ENCODE results near the gene DNAJA2.
A peak's percentile ranks its signal among the peaks of the same experiment; 100 is the strongest.
"Not testable (repeated sequence)": the region's sequence is repeated elsewhere in the genome, so short reads cannot be mapped to it uniquely, and the experiment has no call there.

DNAJA2 gene

DNA sequence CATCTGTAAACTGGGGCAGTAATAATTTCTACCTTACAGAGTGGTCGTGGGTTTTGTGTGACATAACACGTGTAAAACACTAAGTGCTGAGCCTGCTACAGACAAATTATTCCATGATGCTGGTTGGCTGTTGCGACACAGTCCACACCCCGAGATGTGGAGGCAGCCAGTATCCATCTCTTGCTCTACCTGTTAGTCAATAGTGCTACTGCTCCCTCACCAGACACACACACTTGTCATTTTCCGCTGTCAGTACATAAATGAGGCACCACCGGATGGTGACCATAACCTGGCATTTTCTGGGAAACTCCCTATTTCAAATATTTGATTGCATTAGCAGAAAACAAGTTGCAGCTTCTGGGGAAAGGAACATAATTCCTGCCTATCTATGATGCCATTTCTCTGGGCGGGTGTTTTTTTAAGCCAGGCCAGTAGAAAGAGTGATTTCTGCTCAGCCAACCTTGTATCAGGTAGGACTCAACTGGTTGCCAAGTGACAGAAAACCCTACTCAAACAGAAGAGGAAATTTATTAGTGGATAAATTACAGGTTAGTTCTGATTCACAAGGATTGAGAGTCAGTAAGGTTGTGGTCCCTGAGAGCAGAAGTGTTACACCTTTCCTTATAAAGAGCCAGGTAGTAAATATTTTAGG, 24.1 kb downstream of the DNAJA2 start:
- no peak overlapping the region for H3K4me2 ChIP-seq (ENCODE audit: low read length)

DNA sequence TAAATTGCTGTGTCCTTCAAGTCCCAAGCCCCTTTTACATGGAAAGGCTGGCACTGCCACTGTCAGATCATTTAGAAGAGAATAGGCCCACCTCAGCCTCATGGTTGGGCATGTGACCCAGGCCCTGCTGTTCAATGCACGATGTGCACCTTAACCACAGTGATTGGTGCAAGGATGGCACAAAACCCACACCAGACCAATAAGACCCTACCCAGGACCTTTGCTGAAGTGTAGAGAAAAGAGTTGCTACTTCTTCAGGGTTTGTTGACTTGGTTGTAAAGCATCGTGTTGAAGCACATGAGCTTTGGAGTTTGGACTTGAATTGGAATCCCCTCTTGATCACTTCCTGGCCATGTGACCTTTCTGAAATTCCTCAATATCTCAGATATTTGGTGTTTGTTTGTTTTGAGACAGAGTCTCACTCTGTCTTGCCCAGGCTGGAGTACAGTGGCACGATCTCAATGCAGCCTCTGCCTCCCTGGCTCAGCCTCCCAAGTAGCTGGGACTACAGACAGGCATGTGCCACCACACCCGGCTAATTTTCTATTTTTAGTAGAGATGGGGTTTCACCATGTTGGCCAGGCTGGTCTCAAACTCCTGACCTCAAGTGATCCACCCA, 24.8 kb downstream of the DNAJA2 start:
- Histone ChIP-seq H3F3A (ENCODE audit: insufficient read depth, low read length) (no peaks in the 10 kb centered on the region), H3K4me3 (ENCODE audit: low read depth, low read length, poor library complexity, severe bottlenecking) (no peak overlapping the region), H4K20me1 (ENCODE audit: insufficient read depth, low read length) (no peaks in the 10 kb centered on the region)

More for the DNA sequence above, 24.1 kb downstream of the DNAJA2 start:
- Histone ChIP-seq H3F3A (ENCODE audit: insufficient read depth, low read length) (no peaks in the 10 kb centered on the region), H3K9ac (ENCODE audit: low read length) (no peak overlapping the region), H2AFZ (ENCODE audit: low read length) (no peak overlapping the region), H3K36me3 (ENCODE audit: insufficient read depth, low read length) (peaks cover 3% of the 10 kb centered on the region; the same call in 1 of the 2 replicates), H4K20me1 (ENCODE audit: insufficient read depth, low read length) (no peaks in the 10 kb centered on the region), H3K79me2 (ENCODE audit: insufficient read depth, low read length) (no peaks in the 10 kb centered on the region), H3K9me3 (ENCODE audit: low read length) (no peaks in the 10 kb centered on the region), H3K4me1 (ENCODE audit: insufficient read depth, low read length, severe bottlenecking) (no peaks in the 10 kb centered on the region), H3K9me2 (ENCODE audit: low read depth, low read length) (no peaks in the 10 kb centered on the region), H3K27me3 (ENCODE audit: insufficient read depth, low read length) (no peaks in the 10 kb centered on the region), H3K4me3 (ENCODE audit: low read depth, low read length, poor library complexity, severe bottlenecking) (no peak overlapping the region), H3K27ac (ENCODE audit: low read depth, low read length, poor library complexity, severe bottlenecking) (no peak overlapping the region)
- TF ChIP-seq, protein P1, sequence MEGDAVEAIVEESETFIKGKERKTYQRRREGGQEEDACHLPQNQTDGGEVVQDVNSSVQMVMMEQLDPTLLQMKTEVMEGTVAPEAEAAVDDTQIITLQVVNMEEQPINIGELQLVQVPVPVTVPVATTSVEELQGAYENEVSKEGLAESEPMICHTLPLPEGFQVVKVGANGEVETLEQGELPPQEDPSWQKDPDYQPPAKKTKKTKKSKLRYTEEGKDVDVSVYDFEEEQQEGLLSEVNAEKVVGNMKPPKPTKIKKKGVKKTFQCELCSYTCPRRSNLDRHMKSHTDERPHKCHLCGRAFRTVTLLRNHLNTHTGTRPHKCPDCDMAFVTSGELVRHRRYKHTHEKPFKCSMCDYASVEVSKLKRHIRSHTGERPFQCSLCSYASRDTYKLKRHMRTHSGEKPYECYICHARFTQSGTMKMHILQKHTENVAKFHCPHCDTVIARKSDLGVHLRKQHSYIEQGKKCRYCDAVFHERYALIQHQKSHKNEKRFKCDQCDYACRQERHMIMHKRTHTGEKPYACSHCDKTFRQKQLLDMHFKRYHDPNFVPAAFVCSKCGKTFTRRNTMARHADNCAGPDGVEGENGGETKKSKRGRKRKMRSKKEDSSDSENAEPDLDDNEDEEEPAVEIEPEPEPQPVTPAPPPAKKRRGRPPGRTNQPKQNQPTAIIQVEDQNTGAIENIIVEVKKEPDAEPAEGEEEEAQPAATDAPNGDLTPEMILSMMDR (IDR thresholded peaks at IDR 0.05; ENCODE audit: low read length): no peak
- TF ChIP-seq EZH2 (IDR thresholded peaks at IDR 0.05; ENCODE audit: borderline replicate concordance, low read length): no peak

DNA sequence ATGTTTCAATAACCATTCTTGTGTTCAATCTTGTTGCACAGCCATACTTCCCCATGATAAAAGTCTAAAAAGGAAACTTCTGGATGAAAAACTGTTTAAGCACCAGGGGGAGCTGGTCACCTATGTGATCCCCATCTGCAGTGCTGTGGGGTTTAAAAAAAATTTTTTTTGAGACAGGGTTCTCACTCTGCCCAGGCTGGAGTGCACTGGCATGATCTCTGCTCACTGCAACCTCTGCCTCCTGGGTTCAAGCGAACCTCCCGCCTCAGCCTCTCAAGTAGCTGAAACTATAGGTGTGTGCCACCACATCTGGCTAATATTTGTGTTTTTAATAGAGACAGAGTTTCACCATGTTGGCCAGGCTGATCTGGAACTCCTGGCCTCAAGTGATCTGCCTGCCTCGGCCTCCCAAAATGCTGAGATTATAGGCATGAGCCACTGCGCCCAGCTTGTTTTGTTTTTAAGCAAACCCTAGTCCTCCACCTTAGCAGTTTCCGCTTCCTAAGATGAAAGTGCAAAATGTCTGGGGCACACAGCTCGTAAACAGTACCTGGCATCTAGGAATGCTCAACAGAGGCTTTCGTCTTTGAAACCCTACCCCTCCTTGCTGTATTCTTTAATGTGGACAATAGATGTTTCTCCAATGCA, 25.4 kb downstream of the DNAJA2 start:
- H3K4me1 ChIP-seq (ENCODE audit: insufficient read depth, low read length, severe bottlenecking): no peaks in the 10 kb centered on the region
- TF ChIP-seq EZH2 (IDR thresholded peaks at IDR 0.05; ENCODE audit: borderline replicate concordance, low read length): no peak
- TF ChIP-seq, protein P1 (IDR thresholded peaks at IDR 0.05; ENCODE audit: low read length): peak; percentile 74

More for the DNA sequence above, 24.8 kb downstream of the DNAJA2 start:
- Histone ChIP-seq H3K4me2 (ENCODE audit: low read length) (no peak overlapping the region), H3K36me3 (ENCODE audit: insufficient read depth, low read length) (no peaks in the 10 kb centered on the region), H3K9me3 (ENCODE audit: low read length) (no peaks in the 10 kb centered on the region), H3K79me2 (ENCODE audit: insufficient read depth, low read length) (no peaks in the 10 kb centered on the region), H3K27ac (ENCODE audit: low read depth, low read length, poor library complexity, severe bottlenecking) (no peak overlapping the region), H3K27me3 (ENCODE audit: insufficient read depth, low read length) (no peaks in the 10 kb centered on the region), H3K9ac (ENCODE audit: low read length) (no peak overlapping the region), H3K4me1 (ENCODE audit: insufficient read depth, low read length, severe bottlenecking) (no peaks in the 10 kb centered on the region), H2AFZ (ENCODE audit: low read length) (no peak overlapping the region), H3K9me2 (ENCODE audit: low read depth, low read length) (no peaks in the 10 kb centered on the region)
- TF ChIP-seq, protein P1 (IDR thresholded peaks at IDR 0.05; ENCODE audit: low read length): no peak
- no peak for TF ChIP-seq EZH2 (IDR thresholded peaks at IDR 0.05; ENCODE audit: borderline replicate concordance, low read length)

DNA sequence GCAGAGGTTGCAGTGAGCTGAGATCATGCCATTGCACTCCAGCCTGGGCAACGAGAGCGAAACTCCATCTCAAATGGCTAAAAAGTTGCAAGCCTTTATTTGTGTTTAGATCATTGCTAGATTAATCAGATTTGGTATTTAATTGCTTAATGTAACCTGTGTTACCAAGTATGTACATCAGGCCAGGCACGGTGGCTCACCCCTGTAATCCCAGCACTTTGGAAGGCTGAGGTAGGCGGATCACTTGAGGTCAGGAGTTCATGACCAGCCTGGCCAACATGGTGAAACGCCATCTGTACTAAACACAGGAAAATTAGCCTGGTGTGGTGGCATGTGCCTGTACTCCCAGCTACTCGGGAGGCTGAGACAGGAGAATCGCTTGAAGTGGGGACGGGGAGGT, 28.8 kb downstream of the DNAJA2 start:
- H3K9me3 ChIP-seq (ENCODE audit: low read length); H3K27ac ChIP-seq (ENCODE audit: low read depth, low read length, poor library complexity, severe bottlenecking): not testable (repeated sequence)

More for the DNA sequence above, 25.4 kb downstream of the DNAJA2 start:
- H3K4me2 ChIP-seq (ENCODE audit: low read length): no peak overlapping the region
- no peaks in the 10 kb centered on the region for H3K79me2 ChIP-seq (ENCODE audit: insufficient read depth, low read length)
- H3K9me2 ChIP-seq (ENCODE audit: low read depth, low read length): no peaks in the 10 kb centered on the region
- no peak overlapping the region for H3K27ac ChIP-seq (ENCODE audit: low read depth, low read length, poor library complexity, severe bottlenecking)
- H2AFZ ChIP-seq (ENCODE audit: low read length): no peak overlapping the region
- H3K27me3 ChIP-seq (ENCODE audit: insufficient read depth, low read length): no peaks in the 10 kb centered on the region
- no peaks in the 10 kb centered on the region for H3K36me3 ChIP-seq (ENCODE audit: insufficient read depth, low read length)
- H3K9me3 ChIP-seq (ENCODE audit: low read length): no peaks in the 10 kb centered on the region
- H3F3A ChIP-seq (ENCODE audit: insufficient read depth, low read length): no peaks in the 10 kb centered on the region
- no peak overlapping the region for H3K9ac ChIP-seq (ENCODE audit: low read length)
- H4K20me1 ChIP-seq (ENCODE audit: insufficient read depth, low read length): no peaks in the 10 kb centered on the region
- no peak overlapping the region for H3K4me3 ChIP-seq (ENCODE audit: low read depth, low read length, poor library complexity, severe bottlenecking)

More for the DNA sequence above, 28.8 kb downstream of the DNAJA2 start:
- H4K20me1 ChIP-seq (ENCODE audit: insufficient read depth, low read length); H2AFZ ChIP-seq (ENCODE audit: low read length); H3K9me2 ChIP-seq (ENCODE audit: low read depth, low read length); H3K27me3 ChIP-seq (ENCODE audit: insufficient read depth, low read length); H3F3A ChIP-seq (ENCODE audit: insufficient read depth, low read length); H3K4me2 ChIP-seq (ENCODE audit: low read length); H3K4me1 ChIP-seq (ENCODE audit: insufficient read depth, low read length, severe bottlenecking); H3K9ac ChIP-seq (ENCODE audit: low read length); H3K4me3 ChIP-seq (ENCODE audit: low read depth, low read length, poor library complexity, severe bottlenecking); H3K79me2 ChIP-seq (ENCODE audit: insufficient read depth, low read length); H3K36me3 ChIP-seq (ENCODE audit: insufficient read depth, low read length): not testable (repeated sequence)

Data from OCI-LY1 (cell line).